Neural cell (in vitro differentiated cells): ENCODE results near the gene TBL1X. TPM values are rescaled to one million over a fixed set of nuclear protein-coding genes. Genes with fewer than 3 reads are reported as not detected.

ENCODE experiments used
- H2AFZ ChIP-seq: fragments of 200-600, 300-800 bp; sonication (generic), shearing (Covaris generic); 2 replicates; pipeline ENCODE4 v1.6.0; 2014; ENCODE audit warnings: low read depth, mild to moderate bottlenecking, antibody characterized with exemption, low read length, moderate library complexity
- H3F3A ChIP-seq: fragments of 200-600 bp; shearing (Covaris generic); 2 replicates; pipeline ENCODE4 v1.6.1; 2016; ENCODE audit warnings: mild to moderate bottlenecking, moderate library complexity, mixed read lengths, antibody characterized with exemption, low read length; ENCODE audit not compliant: insufficient read depth, poor library complexity, severe bottlenecking
- H3K27ac ChIP-seq: fragments of 200-600, 300-800 bp; sonication (generic), shearing (Covaris generic); 2 replicates; pipeline ENCODE4 v1.5.1; 2014; ENCODE audit warnings: mild to moderate bottlenecking, low read length, moderate library complexity
- H3K27me3 ChIP-seq: fragments of 300-800, 200-600 bp; sonication (generic), shearing (Covaris generic); 2 replicates; pipeline ENCODE4 v1.6.0; 2014; ENCODE audit warnings: mild to moderate bottlenecking, low read depth, low read length, moderate library complexity; ENCODE audit not compliant: insufficient read depth
- H3K36me3 ChIP-seq: fragments of 300-800, 200-600 bp; sonication (generic), shearing (Covaris generic); 2 replicates; pipeline ENCODE4 v1.5.1; 2014; ENCODE audit warnings: mild to moderate bottlenecking, antibody characterized with exemption, low read length, moderate library complexity; ENCODE audit not compliant: insufficient read depth
- H3K4me2 ChIP-seq: fragments of 300-800, 200-600 bp; sonication (generic), shearing (Covaris generic); 2 replicates; pipeline ENCODE4 v1.6.0; 2014; ENCODE audit warnings: mild to moderate bottlenecking, low read length
- H3K4me3 ChIP-seq: fragments of 300-800, 200-600 bp; sonication (generic), shearing (Covaris generic); 2 replicates; pipeline ENCODE4 v1.5.1; 2014; ENCODE audit warnings: mild to moderate bottlenecking, low read length, moderate library complexity
- H3K79me2 ChIP-seq: fragments of 200-600 bp; shearing (Covaris generic); replicated peaks from 2 replicates; pipeline ENCODE4 v1.6.0; 2014; ENCODE audit warnings: mild to moderate bottlenecking, low read length, moderate library complexity; ENCODE audit not compliant: insufficient read depth
- H3K9ac ChIP-seq: fragments of 300-800, 200-600 bp; sonication (generic), shearing (Covaris generic); 2 replicates; pipeline ENCODE4 v1.6.1; 2016; ENCODE audit warnings: mild to moderate bottlenecking, low read length, mixed read lengths
- H3K9me2 ChIP-seq: fragments of 200-600 bp; shearing (Covaris generic); 2 replicates; pipeline ENCODE4 v1.6.1; 2016; ENCODE audit warnings: mild to moderate bottlenecking, low read length, mixed read lengths; ENCODE audit not compliant: insufficient read depth
- H3K9me3 ChIP-seq: fragments of 200-600, 300-800 bp; sonication (generic), shearing (Covaris generic); 2 replicates; pipeline ENCODE4 v1.6.1; 2016; ENCODE audit warnings: mild to moderate bottlenecking, mixed run types, low read length, moderate library complexity, mixed read lengths
- H4K20me1 ChIP-seq: fragments of 200-600 bp; shearing (Covaris generic); 2 replicates; pipeline ENCODE4 v1.6.1; 2016; ENCODE audit warnings: mild to moderate bottlenecking, mixed run types; ENCODE audit not compliant: insufficient read depth
- EP300 ChIP-seq: fragments of 450-650 bp; conservative IDR thresholded peaks from 2 replicates; pipeline ENCODE4 v1.6.1; 2014; ENCODE audit warnings: antibody characterized with exemption, mild to moderate bottlenecking, moderate library complexity; ENCODE audit not compliant: poor library complexity, severe bottlenecking
- EZH2 ChIP-seq: fragments of 200-600, 300-800 bp; shearing (Covaris generic), sonication (generic); IDR thresholded peaks from 2 replicates; pipeline ENCODE4 v1.6.1; 2014; ENCODE audit warnings: antibody characterized with exemption, low read length, borderline replicate concordance, mild to moderate bottlenecking; ENCODE audit not compliant: insufficient read depth, poor library complexity, severe bottlenecking
- MXI1 ChIP-seq: fragments of 450-650 bp; conservative IDR thresholded peaks from 2 replicates; pipeline ENCODE4 v1.6.1; 2014; ENCODE audit warnings: antibody characterized with exemption, mild to moderate bottlenecking; ENCODE audit not compliant: poor library complexity, severe bottlenecking
- POLR2AphosphoS5 ChIP-seq: IDR thresholded peaks from 2 replicates; pipeline ENCODE4 v1.6.1; 2012
- RAD21 ChIP-seq: fragments of 450-650 bp; conservative IDR thresholded peaks from 2 replicates; pipeline ENCODE4 v1.6.1; 2014; ENCODE audit warnings: antibody characterized with exemption, mild to moderate bottlenecking, moderate library complexity
- REST ChIP-seq: IDR thresholded peaks from 2 replicates; pipeline ENCODE4 v1.6.1; 2012; ENCODE audit warnings: borderline replicate concordance
- SMC3 ChIP-seq: fragments of 450-650 bp; conservative IDR thresholded peaks from 2 replicates; pipeline ENCODE4 v1.6.1; 2014; ENCODE audit warnings: antibody characterized with exemption, mild to moderate bottlenecking, moderate library complexity; ENCODE audit not compliant: poor library complexity
- TAF1 ChIP-seq: IDR thresholded peaks from 2 replicates; pipeline ENCODE4 v1.6.1; 2012; ENCODE audit warnings: low read depth
- polyA plus RNA-seq: library from polyadenylated mRNA; depleted of rRNA; stranded (reverse); fragments of >200 nt; gene quantifications from 2 replicates; pipeline ENCODE4 v1.2.3, GENCODE V29; 2014
- TF ChIP-seq, protein P1 (sequence below): fragments of 450-650 bp; IDR thresholded peaks from 2 replicates; pipeline ENCODE4 v1.5.1; 2014; ENCODE audit warnings: antibody characterized with exemption, mild to moderate bottlenecking, moderate library complexity; ENCODE audit not compliant: poor library complexity, severe bottlenecking

TBL1X gene
- polyA plus RNA-seq, 1 donor from 2014 or later = 2.2 TPM

DNA sequence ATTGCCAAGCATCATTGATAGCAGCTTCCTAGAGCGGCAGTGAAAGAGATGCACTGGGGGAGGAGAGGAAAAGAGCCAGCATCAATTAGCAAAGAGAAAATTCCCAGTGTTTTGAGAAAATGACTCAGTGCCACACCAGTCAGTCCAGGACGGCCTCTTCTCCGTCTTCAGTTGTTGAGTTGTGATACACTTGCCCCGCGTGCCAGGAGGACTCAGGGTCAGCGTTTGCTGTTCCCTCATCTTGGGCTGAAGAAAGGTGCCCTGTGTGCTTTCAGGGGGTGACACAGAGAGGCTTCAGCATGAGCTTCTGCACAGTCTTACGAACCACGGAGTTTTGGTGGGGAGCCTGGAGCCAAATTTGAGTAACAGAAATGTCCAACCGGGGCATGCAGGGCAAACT, 218.5 kb downstream of the TBL1X start:
- H3K79me2 ChIP-seq = no peaks in the 10 kb centered on the region
- H2AFZ ChIP-seq = no peak overlapping the region
- no peak overlapping the region for H3K4me3 ChIP-seq
- no peaks in the 10 kb centered on the region for H3K27me3 ChIP-seq
- no peak overlapping the region for H3K9ac ChIP-seq
- H3K9me2 ChIP-seq = no peaks in the 10 kb centered on the region
- no peaks in the 10 kb centered on the region for H4K20me1 ChIP-seq
- H3F3A ChIP-seq = no peaks in the 10 kb centered on the region
- TF ChIP-seq SMC3 (no peak), REST (no peak), RAD21 (no peak), EZH2 (no peak), MXI1 (no peak), TAF1 (no peak), POLR2AphosphoS5 (no peak), EP300 (no peak)
- TF ChIP-seq, protein P1, sequence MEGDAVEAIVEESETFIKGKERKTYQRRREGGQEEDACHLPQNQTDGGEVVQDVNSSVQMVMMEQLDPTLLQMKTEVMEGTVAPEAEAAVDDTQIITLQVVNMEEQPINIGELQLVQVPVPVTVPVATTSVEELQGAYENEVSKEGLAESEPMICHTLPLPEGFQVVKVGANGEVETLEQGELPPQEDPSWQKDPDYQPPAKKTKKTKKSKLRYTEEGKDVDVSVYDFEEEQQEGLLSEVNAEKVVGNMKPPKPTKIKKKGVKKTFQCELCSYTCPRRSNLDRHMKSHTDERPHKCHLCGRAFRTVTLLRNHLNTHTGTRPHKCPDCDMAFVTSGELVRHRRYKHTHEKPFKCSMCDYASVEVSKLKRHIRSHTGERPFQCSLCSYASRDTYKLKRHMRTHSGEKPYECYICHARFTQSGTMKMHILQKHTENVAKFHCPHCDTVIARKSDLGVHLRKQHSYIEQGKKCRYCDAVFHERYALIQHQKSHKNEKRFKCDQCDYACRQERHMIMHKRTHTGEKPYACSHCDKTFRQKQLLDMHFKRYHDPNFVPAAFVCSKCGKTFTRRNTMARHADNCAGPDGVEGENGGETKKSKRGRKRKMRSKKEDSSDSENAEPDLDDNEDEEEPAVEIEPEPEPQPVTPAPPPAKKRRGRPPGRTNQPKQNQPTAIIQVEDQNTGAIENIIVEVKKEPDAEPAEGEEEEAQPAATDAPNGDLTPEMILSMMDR = no peak
- H3K36me3 ChIP-seq = no peaks in the 10 kb centered on the region
- no peak overlapping the region for H3K27ac ChIP-seq
- no peak overlapping the region for H3K4me2 ChIP-seq
- no peaks in the 10 kb centered on the region for H3K9me3 ChIP-seq

DNA sequence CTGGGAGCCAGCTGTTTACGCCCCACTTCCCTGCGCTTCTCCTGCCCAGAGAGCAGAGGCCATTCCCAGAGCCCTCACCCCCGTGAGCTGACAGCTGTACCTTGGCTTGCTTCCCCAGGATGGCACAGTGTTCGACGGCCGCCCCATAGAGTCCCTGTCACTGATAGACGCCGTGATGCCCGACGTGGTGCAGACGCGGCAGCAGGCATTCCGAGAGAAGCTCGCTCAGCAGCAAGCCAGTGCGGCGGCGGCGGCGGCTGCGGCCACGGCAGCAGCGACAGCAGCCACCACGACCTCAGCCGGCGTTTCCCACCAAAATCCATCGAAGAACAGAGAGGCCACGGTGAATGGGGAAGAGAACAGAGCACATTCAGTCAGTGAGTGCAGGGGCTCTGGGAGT, 223.0 kb downstream of the TBL1X start:
- Histone ChIP-seq H3K4me2 (no peak overlapping the region), H3K9me2 (no peaks in the 10 kb centered on the region), H3K9me3 (no peaks in the 10 kb centered on the region), H3F3A (no peaks in the 10 kb centered on the region), H3K27me3 (no peaks in the 10 kb centered on the region), H3K27ac (no peak overlapping the region), H3K4me3 (no peak overlapping the region), H3K36me3 (no peaks in the 10 kb centered on the region), H3K79me2 (no peaks in the 10 kb centered on the region), H3K9ac (no peak overlapping the region), H2AFZ (no peak overlapping the region), H4K20me1 (no peaks in the 10 kb centered on the region)
- TF ChIP-seq RAD21 (no peak), POLR2AphosphoS5 (no peak), EP300 (no peak), TAF1 (no peak)
- TF ChIP-seq, protein P1 = no peak
